ENCODE data around the gene MYO1B. TPM values are rescaled to one million over a fixed set of nuclear protein-coding genes. Genes with fewer than 3 reads are reported as not detected.

The MYO1B gene
- total and polyA plus RNA-seq, 2 of the 4 experiments (the other 2 are of a cell fraction): 57.2 to 116 TPM

DNA sequence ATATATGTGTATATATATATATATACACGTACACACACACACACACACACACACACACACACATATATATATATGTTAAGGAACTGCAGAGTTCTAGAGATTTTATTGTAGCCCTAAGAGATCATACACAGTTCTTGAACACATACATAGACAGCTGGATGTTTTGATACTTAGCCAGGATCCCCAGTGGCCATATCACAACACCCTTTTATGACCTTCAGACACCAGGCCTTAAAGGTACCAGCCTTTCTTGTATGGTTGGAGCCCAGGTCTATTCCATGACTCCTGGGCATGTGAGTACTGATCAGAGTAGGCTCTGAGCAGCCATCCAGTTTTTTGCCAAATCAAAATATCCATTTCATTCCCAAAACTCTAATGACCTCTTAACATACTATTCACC lies 138.3 kb downstream of the MYO1B start:
- Histone ChIP-seq H4K20me1 (ENCODE audit: insufficient read depth, low read length) (no peaks in the 10 kb centered on the region), H3K36me3 (ENCODE audit: control insufficient read depth, insufficient read depth, low read length) (peaks cover 25% of the 10 kb centered on the region), H3K14ac (replicated peaks; ENCODE audit: low read depth, low read length) (peak overlapping the region; percentile 58), H2BK5ac (ENCODE audit: low read depth, low read length, poor library complexity, severe bottlenecking) (peak overlapping the region; percentile 82), H2BK120ac (ENCODE audit: low read depth, low read length) (peak overlapping the region; percentile 89), H3K79me1 (ENCODE audit: low read depth in 1 of 2, low read length in 2 of 2) (peaks cover 19 to 42% of the 10 kb centered on the region in 2 experiments), H3K9me1 (ENCODE audit: insufficient read depth, low read length) (peaks cover 21% of the 10 kb centered on the region), H3K27me3 (ENCODE audit: control insufficient read depth, insufficient read depth, low read length) (no peaks in the 10 kb centered on the region), H3K4ac (ENCODE audit: low read depth, low read length) (peak overlapping the region; percentile 88), H3K56ac (ENCODE audit: extremely low read depth, insufficient read depth, low read length) (peak overlapping the region; percentile 39; the same call in 1 of the 2 replicates), H2BK20ac (ENCODE audit: low read depth, low read length) (peak overlapping the region; percentile 89; the same call in 1 of the 2 replicates), H2AK5ac (ENCODE audit: low read depth, low read length) (peak overlapping the region; percentile 88), H2AFZ (replicated peaks; ENCODE audit: low read length, poor library complexity) (no peak overlapping the region), H3K18ac (ENCODE audit: low read depth, low read length) (peak overlapping the region; percentile 85), H3K27ac (ENCODE audit: insufficient read depth, low read length) (peak overlapping the region; percentile 87; the same call in 1 of the 2 replicates), H4K91ac (ENCODE audit: insufficient read depth, low read depth, low read length) (peak overlapping the region; percentile 91), H3K4me3 (ENCODE audit: insufficient read depth, low read depth, low read length) (no peak overlapping the region), H3K9me3 (ENCODE audit: control insufficient read depth, insufficient read depth, low read length) (no peaks in the 10 kb centered on the region), H3K4me1 (ENCODE audit: control insufficient read depth, insufficient read depth, low read length) (peaks cover 26% of the 10 kb centered on the region), H3K4me2 (ENCODE audit: low read depth, low read length) (no peak overlapping the region), H3K9ac (ENCODE audit: low read depth, low read length) (no peak overlapping the region), H3K23ac (ENCODE audit: low read depth, low read length) (peak overlapping the region; percentile 92), H2AK9ac (replicated peaks; ENCODE audit: low read depth, low read length, poor library complexity) (no peak overlapping the region), H2BK15ac (ENCODE audit: low read depth, low read length) (peak overlapping the region; percentile 52; the same call in 1 of the 3 replicates), H4K5ac (ENCODE audit: low read depth, low read length) (peak overlapping the region; percentile 73), H4K8ac (ENCODE audit: low read depth in 2 of 2, low read length in 2 of 2) (peak overlapping the region in 1 of 2 experiments; percentile 45; a peak in 3 of 4 replicates)
- no TSS peak for BruUV-seq (replicated peaks)
- ChIA-PET POLR2A (ENCODE audit: unreplicated experiment) (interaction anchor here (0.5 kb wide), 1 partner anchor 156 kb away, joined by 4 read pairs; no protein-coding TSS in a partner anchor), CTCF (no interaction called here)
- no CpG with 5 or more reads among the region's 1 CpG for WGBS, 2 experiments (ENCODE audit: extremely low coverage in 2 of 2, insufficient read length in 1 of 2)
- intact Hi-C loops (cut with micrococcal nuclease): loop anchor here (5.0 kb wide), 1 partner anchor 86 kb away; no protein-coding TSS in a partner anchor
- ATAC-seq (ENCODE audit: low read depth): no peak
- DNase-seq: no peak
- dilution Hi-C loops (cut with HindIII; ENCODE audit: low sequenced_read_pairs, unreplicated experiment): no loop called here
- in situ Hi-C loops (cut with MboI; ENCODE audit: low sequenced_read_pairs): no loop called here
- TF ChIP-seq RAD21 (IDR thresholded peaks at IDR 0.05; ENCODE audit: low read length) (no peak), BHLHE40 (IDR thresholded peaks at IDR 0.05; ENCODE audit: low read depth, low read length) (no peak), CHD1 (IDR thresholded peaks at IDR 0.05; ENCODE audit: low read depth, low read length) (no peak), SMC3 (IDR thresholded peaks at IDR 0.05; ENCODE audit: low read depth, low read length) (no peak), RFX5 (IDR thresholded peaks at IDR 0.05; ENCODE audit: low read depth, low read length) (no peak), MXI1 (IDR thresholded peaks at IDR 0.05; ENCODE audit: borderline replicate concordance, low read depth, low read length) (no peak), MAZ (IDR thresholded peaks at IDR 0.05; ENCODE audit: borderline replicate concordance, low read depth, low read length) (no peak), NFE2L2 (IDR thresholded peaks at IDR 0.05; ENCODE audit: low read depth, low read length) (no peak), MAFK (IDR thresholded peaks at IDR 0.05; ENCODE audit: low read depth, low read length) (no peak), POLR2A (IDR thresholded peaks at IDR 0.05; ENCODE audit: low read depth, low read length) (no peak), RCOR1 (IDR thresholded peaks at IDR 0.05; ENCODE audit: insufficient replicate concordance, low read length) (no peak), FOS (IDR thresholded peaks at IDR 0.05; ENCODE audit: low read depth, low read length) (no peak), CEBPB (IDR thresholded peaks at IDR 0.05; ENCODE audit: low read depth, low read length) (no peak)
- TF ChIP-seq, protein P1, sequence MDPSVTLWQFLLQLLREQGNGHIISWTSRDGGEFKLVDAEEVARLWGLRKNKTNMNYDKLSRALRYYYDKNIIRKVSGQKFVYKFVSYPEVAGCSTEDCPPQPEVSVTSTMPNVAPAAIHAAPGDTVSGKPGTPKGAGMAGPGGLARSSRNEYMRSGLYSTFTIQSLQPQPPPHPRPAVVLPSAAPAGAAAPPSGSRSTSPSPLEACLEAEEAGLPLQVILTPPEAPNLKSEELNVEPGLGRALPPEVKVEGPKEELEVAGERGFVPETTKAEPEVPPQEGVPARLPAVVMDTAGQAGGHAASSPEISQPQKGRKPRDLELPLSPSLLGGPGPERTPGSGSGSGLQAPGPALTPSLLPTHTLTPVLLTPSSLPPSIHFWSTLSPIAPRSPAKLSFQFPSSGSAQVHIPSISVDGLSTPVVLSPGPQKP (IDR thresholded peaks at IDR 0.05; ENCODE audit: borderline replicate concordance, low read depth, low read length): no peak
- TF ChIP-seq, protein P2, sequence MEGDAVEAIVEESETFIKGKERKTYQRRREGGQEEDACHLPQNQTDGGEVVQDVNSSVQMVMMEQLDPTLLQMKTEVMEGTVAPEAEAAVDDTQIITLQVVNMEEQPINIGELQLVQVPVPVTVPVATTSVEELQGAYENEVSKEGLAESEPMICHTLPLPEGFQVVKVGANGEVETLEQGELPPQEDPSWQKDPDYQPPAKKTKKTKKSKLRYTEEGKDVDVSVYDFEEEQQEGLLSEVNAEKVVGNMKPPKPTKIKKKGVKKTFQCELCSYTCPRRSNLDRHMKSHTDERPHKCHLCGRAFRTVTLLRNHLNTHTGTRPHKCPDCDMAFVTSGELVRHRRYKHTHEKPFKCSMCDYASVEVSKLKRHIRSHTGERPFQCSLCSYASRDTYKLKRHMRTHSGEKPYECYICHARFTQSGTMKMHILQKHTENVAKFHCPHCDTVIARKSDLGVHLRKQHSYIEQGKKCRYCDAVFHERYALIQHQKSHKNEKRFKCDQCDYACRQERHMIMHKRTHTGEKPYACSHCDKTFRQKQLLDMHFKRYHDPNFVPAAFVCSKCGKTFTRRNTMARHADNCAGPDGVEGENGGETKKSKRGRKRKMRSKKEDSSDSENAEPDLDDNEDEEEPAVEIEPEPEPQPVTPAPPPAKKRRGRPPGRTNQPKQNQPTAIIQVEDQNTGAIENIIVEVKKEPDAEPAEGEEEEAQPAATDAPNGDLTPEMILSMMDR (conservative IDR thresholded peaks at IDR 0.05; ENCODE audit: low read depth, low read length): no peak
- TF ChIP-seq, protein P3, sequence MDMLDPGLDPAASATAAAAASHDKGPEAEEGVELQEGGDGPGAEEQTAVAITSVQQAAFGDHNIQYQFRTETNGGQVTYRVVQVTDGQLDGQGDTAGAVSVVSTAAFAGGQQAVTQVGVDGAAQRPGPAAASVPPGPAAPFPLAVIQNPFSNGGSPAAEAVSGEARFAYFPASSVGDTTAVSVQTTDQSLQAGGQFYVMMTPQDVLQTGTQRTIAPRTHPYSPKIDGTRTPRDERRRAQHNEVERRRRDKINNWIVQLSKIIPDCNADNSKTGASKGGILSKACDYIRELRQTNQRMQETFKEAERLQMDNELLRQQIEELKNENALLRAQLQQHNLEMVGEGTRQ (IDR thresholded peaks at IDR 0.05; ENCODE audit: low read depth, low read length): no peak

All from IMR-90 (cell line).